ENCODE results near the gene PTGFRN.
A peak's percentile ranks its signal among the peaks of the same experiment; 100 is the strongest.

The PTGFRN gene

GRCh38 chr1:117034791-117035290 lies 125.1 kb downstream of the PTGFRN start:
- Histone ChIP-seq H3K9me3 (ENCODE audit: severe bottlenecking) (no peaks in the 10 kb centered on the region), H3K36me3 (no peaks in the 10 kb centered on the region), H3K4me3 (ENCODE audit: low read depth, low read length) (no peak overlapping the region), H3K27ac (0 out of 2 replicates have a peak overlapping the region, but pooled peaks have one; percentile 3), H3K27me3 (ENCODE audit: insufficient read depth, low read depth, severe bottlenecking) (no peaks in the 10 kb centered on the region)
- peak; percentile 71 for DNase-seq
- TF ChIP-seq, protein P1, sequence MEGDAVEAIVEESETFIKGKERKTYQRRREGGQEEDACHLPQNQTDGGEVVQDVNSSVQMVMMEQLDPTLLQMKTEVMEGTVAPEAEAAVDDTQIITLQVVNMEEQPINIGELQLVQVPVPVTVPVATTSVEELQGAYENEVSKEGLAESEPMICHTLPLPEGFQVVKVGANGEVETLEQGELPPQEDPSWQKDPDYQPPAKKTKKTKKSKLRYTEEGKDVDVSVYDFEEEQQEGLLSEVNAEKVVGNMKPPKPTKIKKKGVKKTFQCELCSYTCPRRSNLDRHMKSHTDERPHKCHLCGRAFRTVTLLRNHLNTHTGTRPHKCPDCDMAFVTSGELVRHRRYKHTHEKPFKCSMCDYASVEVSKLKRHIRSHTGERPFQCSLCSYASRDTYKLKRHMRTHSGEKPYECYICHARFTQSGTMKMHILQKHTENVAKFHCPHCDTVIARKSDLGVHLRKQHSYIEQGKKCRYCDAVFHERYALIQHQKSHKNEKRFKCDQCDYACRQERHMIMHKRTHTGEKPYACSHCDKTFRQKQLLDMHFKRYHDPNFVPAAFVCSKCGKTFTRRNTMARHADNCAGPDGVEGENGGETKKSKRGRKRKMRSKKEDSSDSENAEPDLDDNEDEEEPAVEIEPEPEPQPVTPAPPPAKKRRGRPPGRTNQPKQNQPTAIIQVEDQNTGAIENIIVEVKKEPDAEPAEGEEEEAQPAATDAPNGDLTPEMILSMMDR (IDR thresholded peaks at IDR 0.05; ENCODE audit: low read depth, low read length): no peak

DNA sequence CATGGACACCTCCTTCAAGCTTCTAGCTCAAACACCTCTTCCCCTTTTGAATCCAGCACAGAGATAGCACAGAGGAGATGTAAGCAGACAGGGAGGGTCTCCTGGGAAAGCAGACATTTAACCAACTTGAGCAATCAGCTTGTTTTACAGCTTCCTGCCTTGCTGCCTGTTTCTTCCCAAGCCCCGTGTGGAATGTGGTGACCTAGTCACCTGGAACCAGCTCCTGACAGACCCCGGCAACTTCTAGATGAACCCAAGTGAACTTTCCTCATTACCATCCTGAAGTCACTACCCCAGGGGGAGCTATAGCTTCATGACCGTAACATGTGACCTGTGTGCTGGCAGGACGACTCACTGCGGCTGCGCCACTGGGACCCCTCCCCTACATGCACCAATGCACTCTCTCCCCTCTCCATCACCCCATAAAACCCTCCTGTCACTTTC lies 126.3 kb downstream of the PTGFRN start:
- H3K36me3 ChIP-seq: no peaks in the 10 kb centered on the region
- no peak overlapping the region for H3K4me3 ChIP-seq (ENCODE audit: low read depth, low read length)
- no peak for DNase-seq
- H3K9me3 ChIP-seq (ENCODE audit: severe bottlenecking): no peaks in the 10 kb centered on the region
- no peaks in the 10 kb centered on the region for H3K27me3 ChIP-seq (ENCODE audit: insufficient read depth, low read depth, severe bottlenecking)
- TF ChIP-seq, protein P1 (IDR thresholded peaks at IDR 0.05; ENCODE audit: low read depth, low read length): no peak
- H3K27ac ChIP-seq: no peak overlapping the region

DNA sequence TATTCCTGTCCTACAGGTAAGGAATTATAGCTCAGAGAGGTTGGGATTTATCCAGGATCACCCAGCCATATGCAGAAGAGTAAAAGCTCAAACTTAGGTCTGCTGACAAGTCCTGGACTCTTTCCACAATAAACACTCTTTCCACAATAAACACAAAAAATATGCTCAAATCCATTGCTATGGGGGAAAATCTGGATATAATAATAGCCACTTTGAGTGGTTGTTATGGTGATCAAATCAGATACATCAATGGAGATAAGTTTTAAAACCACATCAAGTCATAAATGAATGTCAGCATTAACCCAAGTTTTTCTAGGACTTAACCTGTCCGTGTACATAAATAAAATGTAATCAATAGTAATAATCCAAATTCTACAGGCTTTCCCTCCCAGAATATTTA lies 128.1 kb downstream of the PTGFRN start:
- H3K27me3 ChIP-seq (ENCODE audit: insufficient read depth, low read depth, severe bottlenecking): no peaks in the 10 kb centered on the region
- no peaks in the 10 kb centered on the region for H3K36me3 ChIP-seq
- TF ChIP-seq, protein P1 (IDR thresholded peaks at IDR 0.05; ENCODE audit: low read depth, low read length): no peak
- no peak for DNase-seq
- no peak overlapping the region for H3K4me3 ChIP-seq (ENCODE audit: low read depth, low read length)
- no peaks in the 10 kb centered on the region for H3K9me3 ChIP-seq (ENCODE audit: severe bottlenecking)
- H3K27ac ChIP-seq: no peak overlapping the region

DNA sequence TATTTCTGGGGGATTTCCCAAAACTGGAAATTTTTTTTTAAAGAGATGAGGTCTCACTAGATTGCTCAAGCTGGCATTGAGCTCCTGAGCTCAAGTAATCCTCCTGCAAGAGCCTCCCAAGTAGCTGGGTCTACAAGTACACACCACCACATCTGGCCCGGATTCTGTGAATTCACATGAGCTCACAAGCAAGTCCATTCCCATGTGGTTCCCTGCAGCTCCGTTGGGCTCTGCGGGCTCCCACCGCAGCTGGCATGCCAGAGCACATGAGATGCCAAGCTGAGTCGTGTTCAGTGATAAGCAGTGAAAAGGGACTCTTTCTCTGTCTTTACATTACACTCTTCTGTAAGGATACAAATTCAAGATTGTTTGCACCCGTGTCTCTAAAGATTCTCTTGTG lies 128.5 kb downstream of the PTGFRN start:
- TF ChIP-seq, protein P1 (IDR thresholded peaks at IDR 0.05; ENCODE audit: low read depth, low read length): no peak
- no peak for DNase-seq
- H3K4me3 ChIP-seq (ENCODE audit: low read depth, low read length): no peak overlapping the region
- H3K36me3 ChIP-seq: no peaks in the 10 kb centered on the region
- no peaks in the 10 kb centered on the region for H3K27me3 ChIP-seq (ENCODE audit: insufficient read depth, low read depth, severe bottlenecking)
- H3K9me3 ChIP-seq (ENCODE audit: severe bottlenecking): no peaks in the 10 kb centered on the region
- no peak overlapping the region for H3K27ac ChIP-seq
